ENCODE measurements around the gene LSAMP.

LSAMP gene

DNA sequence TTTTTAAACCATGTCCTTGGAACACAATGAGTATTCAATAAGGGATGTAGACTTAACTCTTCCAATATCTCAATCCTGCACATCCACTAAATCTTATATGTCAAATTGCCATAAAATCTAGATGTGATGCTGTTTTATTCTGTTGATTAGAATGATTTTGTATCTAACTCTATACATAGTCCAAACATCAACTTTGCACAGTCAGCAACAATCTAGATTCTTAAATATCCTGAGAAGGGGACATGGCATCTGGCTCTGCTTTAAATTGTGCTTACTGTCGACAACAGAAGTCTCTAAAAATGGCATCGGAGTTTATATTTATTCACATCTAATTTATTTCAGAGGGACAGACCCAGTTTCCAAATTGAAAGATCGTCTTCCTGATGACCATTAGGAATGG lies 545.8 kb downstream of the LSAMP start:
- no peaks in the 10 kb centered on the region for H3K27me3 ChIP-seq (replicated peaks; ENCODE audit: control insufficient read depth, insufficient read depth, low read length)

DNA sequence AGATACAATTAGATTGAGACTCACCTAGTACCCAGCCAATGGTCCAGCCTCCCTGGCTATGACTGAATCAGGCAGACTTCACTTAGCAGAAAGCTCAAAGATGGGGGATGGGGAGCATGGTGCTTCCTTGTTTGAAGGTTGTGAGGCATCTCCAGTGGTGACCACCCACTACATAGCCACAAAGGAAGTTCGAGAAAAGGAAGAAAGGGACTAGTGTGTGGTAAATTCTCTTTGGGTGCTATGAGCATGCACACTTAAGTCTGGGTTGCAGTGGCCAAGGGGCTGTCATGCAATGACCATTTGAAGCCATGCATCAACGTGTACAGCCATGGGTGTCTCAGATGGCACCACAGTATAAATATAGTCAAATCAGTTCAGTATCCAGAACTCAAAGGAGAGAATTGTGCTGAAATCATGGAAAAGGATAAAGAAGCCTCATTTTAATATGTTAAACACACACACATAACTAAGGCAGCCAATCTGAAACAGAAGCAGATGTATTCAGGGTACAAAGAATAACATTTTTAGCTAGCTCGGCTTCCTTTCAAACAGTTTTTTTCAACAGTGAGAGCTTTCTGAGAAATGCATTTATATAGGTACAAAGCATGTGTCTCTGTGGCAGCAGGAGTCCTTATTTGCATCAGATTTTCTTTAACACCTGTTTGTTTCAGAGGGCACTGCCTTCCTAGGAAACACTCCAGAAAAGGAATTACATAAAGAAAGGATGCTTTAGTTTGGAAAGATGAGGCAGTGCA lies 546.5 kb downstream of the LSAMP start:
- TF ChIP-seq, protein P1, sequence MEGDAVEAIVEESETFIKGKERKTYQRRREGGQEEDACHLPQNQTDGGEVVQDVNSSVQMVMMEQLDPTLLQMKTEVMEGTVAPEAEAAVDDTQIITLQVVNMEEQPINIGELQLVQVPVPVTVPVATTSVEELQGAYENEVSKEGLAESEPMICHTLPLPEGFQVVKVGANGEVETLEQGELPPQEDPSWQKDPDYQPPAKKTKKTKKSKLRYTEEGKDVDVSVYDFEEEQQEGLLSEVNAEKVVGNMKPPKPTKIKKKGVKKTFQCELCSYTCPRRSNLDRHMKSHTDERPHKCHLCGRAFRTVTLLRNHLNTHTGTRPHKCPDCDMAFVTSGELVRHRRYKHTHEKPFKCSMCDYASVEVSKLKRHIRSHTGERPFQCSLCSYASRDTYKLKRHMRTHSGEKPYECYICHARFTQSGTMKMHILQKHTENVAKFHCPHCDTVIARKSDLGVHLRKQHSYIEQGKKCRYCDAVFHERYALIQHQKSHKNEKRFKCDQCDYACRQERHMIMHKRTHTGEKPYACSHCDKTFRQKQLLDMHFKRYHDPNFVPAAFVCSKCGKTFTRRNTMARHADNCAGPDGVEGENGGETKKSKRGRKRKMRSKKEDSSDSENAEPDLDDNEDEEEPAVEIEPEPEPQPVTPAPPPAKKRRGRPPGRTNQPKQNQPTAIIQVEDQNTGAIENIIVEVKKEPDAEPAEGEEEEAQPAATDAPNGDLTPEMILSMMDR (IDR thresholded peaks at IDR 0.05; ENCODE audit: insufficient read depth, low read length, poor library complexity, severe bottlenecking): no peak
- no peak overlapping the region for H3K4me3 ChIP-seq (replicated peaks; ENCODE audit: low read depth, low read length)

More for the DNA sequence above, 545.8 kb downstream of the LSAMP start:
- DNase-seq (ENCODE audit: extremely low read depth, insufficient read length): no peak
- Histone ChIP-seq H3K4me3 (replicated peaks; ENCODE audit: low read depth, low read length) (no peak overlapping the region), H3K36me3 (ENCODE audit: control insufficient read depth, insufficient read depth, low read length) (no peaks in the 10 kb centered on the region)
- TF ChIP-seq, protein P1 (IDR thresholded peaks at IDR 0.05; ENCODE audit: insufficient read depth, low read length, poor library complexity, severe bottlenecking): no peak

DNA sequence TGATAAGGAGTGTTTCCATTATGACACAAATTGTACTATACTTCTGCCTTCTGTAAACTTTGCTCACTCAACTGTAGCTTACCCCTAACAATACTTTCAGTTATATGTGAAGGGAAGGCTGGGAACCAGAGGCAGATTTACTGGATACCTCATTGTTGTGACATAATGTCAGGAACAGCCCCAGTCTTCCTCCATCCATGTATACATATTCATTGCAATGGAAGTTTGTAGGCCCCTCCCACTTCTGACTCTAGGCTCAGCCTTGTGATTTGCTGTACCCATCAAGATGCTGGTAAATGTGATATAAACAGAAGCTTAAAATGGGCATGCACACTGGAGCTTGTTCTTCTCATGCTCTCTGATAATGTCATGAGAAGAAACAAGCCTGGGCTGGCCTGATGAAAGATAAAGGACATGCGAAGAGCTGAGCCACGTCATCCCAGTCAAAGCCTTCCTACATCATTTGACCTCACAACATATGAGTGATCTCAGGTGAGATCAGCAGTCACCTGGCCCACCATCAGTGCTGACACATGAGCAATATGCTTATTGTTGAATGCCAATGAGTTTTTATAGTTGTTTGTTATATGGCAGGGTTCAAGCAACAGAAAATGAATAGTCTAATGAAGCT lies 554.2 kb downstream of the LSAMP start:
- no peak for DNase-seq (ENCODE audit: extremely low read depth, insufficient read length)
- TF ChIP-seq, protein P1 (IDR thresholded peaks at IDR 0.05; ENCODE audit: insufficient read depth, low read length, poor library complexity, severe bottlenecking): no peak
- H3K4me3 ChIP-seq (replicated peaks; ENCODE audit: low read depth, low read length): no peak overlapping the region
- no peaks in the 10 kb centered on the region for H3K36me3 ChIP-seq (ENCODE audit: control insufficient read depth, insufficient read depth, low read length)
- H3K27me3 ChIP-seq (replicated peaks; ENCODE audit: control insufficient read depth, insufficient read depth, low read length): no peaks in the 10 kb centered on the region; the same call in 1 of the 2 replicates

More for the DNA sequence above, 546.5 kb downstream of the LSAMP start:
- H3K27me3 ChIP-seq (replicated peaks; ENCODE audit: control insufficient read depth, insufficient read depth, low read length): no peaks in the 10 kb centered on the region
- DNase-seq (ENCODE audit: extremely low read depth, insufficient read length): no peak
- H3K36me3 ChIP-seq (ENCODE audit: control insufficient read depth, insufficient read depth, low read length): no peaks in the 10 kb centered on the region

DNA sequence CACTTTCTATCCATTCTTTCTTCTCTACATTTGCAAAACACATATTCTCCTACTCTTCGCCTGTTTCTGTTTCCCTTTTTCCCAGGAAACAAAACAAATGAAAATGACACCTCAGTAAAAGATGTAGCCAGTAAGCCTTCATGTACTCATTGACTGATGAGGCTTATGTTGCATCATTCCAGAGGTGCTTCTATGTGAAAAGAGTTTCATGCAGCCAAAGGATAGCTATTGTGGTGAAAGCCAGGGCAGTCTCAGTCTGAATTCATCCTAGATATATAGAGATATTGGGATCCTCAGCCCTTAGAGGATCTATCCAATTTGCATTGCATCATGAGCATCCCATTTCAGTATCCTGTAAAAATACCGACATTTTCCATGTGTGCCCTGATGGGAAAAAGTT lies 554.7 kb downstream of the LSAMP start:
- H3K4me3 ChIP-seq (replicated peaks; ENCODE audit: low read depth, low read length): no peak overlapping the region
- no peak for DNase-seq (ENCODE audit: extremely low read depth, insufficient read length)
- no peaks in the 10 kb centered on the region for H3K36me3 ChIP-seq (ENCODE audit: control insufficient read depth, insufficient read depth, low read length)
- TF ChIP-seq, protein P1 (IDR thresholded peaks at IDR 0.05; ENCODE audit: insufficient read depth, low read length, poor library complexity, severe bottlenecking): no peak
- H3K27me3 ChIP-seq (replicated peaks; ENCODE audit: control insufficient read depth, insufficient read depth, low read length): no peaks in the 10 kb centered on the region; the same call in 1 of the 2 replicates

DNA sequence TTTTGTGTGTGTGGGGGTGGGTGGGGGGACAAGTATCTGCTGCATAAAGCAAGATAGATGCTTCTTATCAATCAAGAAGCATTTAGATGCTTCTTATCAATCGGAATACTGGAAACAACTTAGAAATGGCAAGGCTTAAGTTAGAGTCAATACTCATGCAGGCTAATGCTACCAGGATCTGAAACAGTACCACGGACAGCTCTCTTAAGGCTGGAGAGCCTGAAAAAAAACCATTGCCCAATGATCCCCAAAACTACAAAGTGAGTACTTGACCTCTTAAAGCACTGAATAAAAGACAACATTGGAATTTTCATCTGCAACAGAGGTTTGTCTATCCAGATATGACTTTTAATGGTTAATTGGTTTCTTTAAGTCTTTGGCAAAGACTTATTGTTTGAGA lies 559.7 kb downstream of the LSAMP start:
- no peaks in the 10 kb centered on the region for H3K36me3 ChIP-seq (ENCODE audit: control insufficient read depth, insufficient read depth, low read length)
- TF ChIP-seq, protein P1 (IDR thresholded peaks at IDR 0.05; ENCODE audit: insufficient read depth, low read length, poor library complexity, severe bottlenecking): no peak
- no peaks in the 10 kb centered on the region; the same call in 1 of the 2 replicates for H3K27me3 ChIP-seq (replicated peaks; ENCODE audit: control insufficient read depth, insufficient read depth, low read length)
- no peak overlapping the region for H3K4me3 ChIP-seq (replicated peaks; ENCODE audit: low read depth, low read length)
- DNase-seq (ENCODE audit: extremely low read depth, insufficient read length): no peak

Data from GM06990 (cell line).